Astrocyte (in vitro differentiated cells and primary cell): ENCODE measurements around the gene ZDHHC1. TPM values are rescaled to one million over a fixed set of nuclear protein-coding genes. Genes with fewer than 3 reads are reported as not detected.

Experiments used
- DNase-seq: peaks from one replicate; pipeline ENCODE4 v3.0.0-alpha.2; 2010; ENCODE audit warnings: low read depth
- FAIRE-seq: peaks from 2 replicates; lab custom pipeline; 2011; peaks lifted over from hg19 to GRCh38; lab: Jason Lieb, UNC
- H2AFZ ChIP-seq: 2 replicates; pipeline ENCODE4 v1.6.0; 2012; ENCODE audit warnings: low read depth, low read length, inconsistent platforms
- H3K27ac ChIP-seq: 2 replicates; pipeline ENCODE4 v1.5.1; 2011; ENCODE audit warnings: low read depth, low read length, inconsistent platforms
- H3K27me3 ChIP-seq: 2 replicates; pipeline ENCODE4 v1.6.0; 2011; ENCODE audit warnings: low read length, inconsistent platforms; ENCODE audit not compliant: insufficient read depth
- H3K36me3 ChIP-seq: 2 replicates; pipeline ENCODE4 v1.5.1; 2011; ENCODE audit warnings: low read length, inconsistent platforms; ENCODE audit not compliant: insufficient read depth
- H3K4me1 ChIP-seq: 2 replicates; pipeline ENCODE4 v1.5.1; 2011; ENCODE audit warnings: low read length, inconsistent platforms; ENCODE audit not compliant: insufficient read depth
- H3K4me2 ChIP-seq: 2 replicates; pipeline ENCODE4 v1.6.0; 2012; ENCODE audit warnings: low read length, inconsistent platforms
- H3K4me3 ChIP-seq: 2 replicates; pipeline ENCODE4 v1.5.1; 2011; ENCODE audit warnings: low read depth, mild to moderate bottlenecking, low read length, inconsistent platforms; ENCODE audit not compliant: insufficient read depth
- H3K79me2 ChIP-seq: 2 replicates; pipeline ENCODE4 v1.6.0; 2012; ENCODE audit warnings: mild to moderate bottlenecking, low read length, inconsistent platforms; ENCODE audit not compliant: insufficient read depth
- H3K9ac ChIP-seq: 2 replicates; pipeline ENCODE4 v1.6.0; 2012; ENCODE audit warnings: mild to moderate bottlenecking, low read length, inconsistent platforms
- H3K9me3 ChIP-seq: 2 replicates; pipeline ENCODE4 v1.5.1; 2012; ENCODE audit warnings: low read depth, mild to moderate bottlenecking, low read length, inconsistent platforms; ENCODE audit not compliant: insufficient read depth
- H4K20me1 ChIP-seq: 2 replicates; pipeline ENCODE4 v1.6.0; 2012; ENCODE audit warnings: low read length, inconsistent platforms; ENCODE audit not compliant: insufficient read depth
- H3K27ac Mint-ChIP-seq: one replicate; pipeline ENCODE4 v1.8.0; 2021; ENCODE audit warnings: mild to moderate bottlenecking, mixed read lengths; ENCODE audit not compliant: unreplicated experiment
- H3K27me3 Mint-ChIP-seq: one replicate; pipeline ENCODE4 v1.8.0; 2021; ENCODE audit warnings: low read depth, mixed read lengths; ENCODE audit not compliant: unreplicated experiment
- H3K36me3 Mint-ChIP-seq: one replicate; pipeline ENCODE4 v1.8.0; 2021; ENCODE audit warnings: low read depth, mixed read lengths; ENCODE audit not compliant: unreplicated experiment
- H3K4me1 Mint-ChIP-seq: one replicate; pipeline ENCODE4 v1.8.0; 2021; ENCODE audit warnings: low read depth, mixed read lengths; ENCODE audit not compliant: unreplicated experiment
- H3K4me3 Mint-ChIP-seq: one replicate; pipeline ENCODE4 v1.8.0; 2021; ENCODE audit warnings: mild to moderate bottlenecking, moderate library complexity, mixed read lengths; ENCODE audit not compliant: unreplicated experiment
- H3K9me3 Mint-ChIP-seq: one replicate; pipeline ENCODE4 v1.8.0; 2021; ENCODE audit warnings: mild to moderate bottlenecking, mixed read lengths; ENCODE audit not compliant: unreplicated experiment
- CTCF ChIP-seq: IDR thresholded peaks from 2 replicates; pipeline ENCODE4 v1.5.1; 2011; ENCODE audit warnings: low read depth, mild to moderate bottlenecking, inconsistent platforms, low read length, moderate library complexity; ENCODE audit not compliant: insufficient read depth
- EZH2 ChIP-seq: IDR thresholded peaks from 2 replicates; pipeline ENCODE4 v1.6.1; 2012; ENCODE audit warnings: mild to moderate bottlenecking, low read length, inconsistent platforms; ENCODE audit not compliant: insufficient read depth
- total RNA-seq: library from RNA; stranded (reverse); gene quantifications from 2 replicates; pipeline ENCODE4 v1.2.1, GENCODE V29; 2021

Gene ZDHHC1
- total RNA-seq, 1 donor from 2014 or later = 3.7 TPM

GRCh38 chr16:67405336-67405735 is 10.9 kb downstream of the ZDHHC1 start:
- FAIRE-seq = no peak

GRCh38 chr16:67404740-67405226 is 11.5 kb downstream of the ZDHHC1 start:
- H3K4me2 ChIP-seq = no peak overlapping the region
- H3K36me3 ChIP-seq = no peaks in the 10 kb centered on the region
- H3K9me3 ChIP-seq = no peaks in the 10 kb centered on the region
- peaks cover 27% of the 10 kb centered on the region for H3K27me3 Mint-ChIP-seq
- no peaks in the 10 kb centered on the region for H3K9me3 Mint-ChIP-seq
- H3K27me3 ChIP-seq = no peaks in the 10 kb centered on the region
- no peak overlapping the region for H3K4me3 ChIP-seq
- peaks cover 2% of the 10 kb centered on the region for H4K20me1 ChIP-seq
- H3K36me3 Mint-ChIP-seq = peaks cover 4% of the 10 kb centered on the region
- no peaks in the 10 kb centered on the region for H3K79me2 ChIP-seq
- H3K27ac ChIP-seq = no peak overlapping the region
- H3K27ac Mint-ChIP-seq = no peak overlapping the region
- no peak overlapping the region for H3K9ac ChIP-seq
- H3K4me3 Mint-ChIP-seq = no peak overlapping the region
- H3K4me1 ChIP-seq = peaks cover 21% of the 10 kb centered on the region
- TF ChIP-seq CTCF (no peak), EZH2 (no peak)
- peaks cover 11% of the 10 kb centered on the region for H3K4me1 Mint-ChIP-seq
- DNase-seq (no peak), FAIRE-seq (no peak)
- no peak overlapping the region for H2AFZ ChIP-seq

More at GRCh38 chr16:67405336-67405735, 10.9 kb downstream of the ZDHHC1 start:
- Histone ChIP-seq H3K27ac (no peak overlapping the region), H3K4me1 (peaks cover 21% of the 10 kb centered on the region), H3K9me3 (no peaks in the 10 kb centered on the region), H4K20me1 (no peaks in the 10 kb centered on the region), H3K9ac (no peak overlapping the region), H3K27me3 (no peaks in the 10 kb centered on the region), H3K36me3 (no peaks in the 10 kb centered on the region), H2AFZ (no peak overlapping the region), H3K79me2 (no peaks in the 10 kb centered on the region), H3K4me2 (no peak overlapping the region), H3K4me3 (no peak overlapping the region)
- TF ChIP-seq CTCF = no peak
- no peak for TF ChIP-seq EZH2
- Mint-ChIP-seq H3K36me3 (peaks cover 4% of the 10 kb centered on the region), H3K4me1 (peaks cover 11% of the 10 kb centered on the region), H3K27ac (no peak overlapping the region), H3K27me3 (peaks cover 27% of the 10 kb centered on the region), H3K4me3 (no peak overlapping the region), H3K9me3 (no peaks in the 10 kb centered on the region)
- no peak for DNase-seq

- Histone ChIP-seq H3K27ac (no peak overlapping the region), H3K27me3 (no peaks in the 10 kb centered on the region), H4K20me1 (peaks cover 4% of the 10 kb centered on the region), H3K9me3 (no peaks in the 10 kb centered on the region), H2AFZ (no peak overlapping the region), H3K79me2 (no peaks in the 10 kb centered on the region), H3K9ac (no peak overlapping the region), H3K4me2 (no peak overlapping the region), H3K36me3 (no peaks in the 10 kb centered on the region), H3K4me1 (peaks cover 23% of the 10 kb centered on the region), H3K4me3 (no peak overlapping the region)
- DNase-seq (no peak), FAIRE-seq (no peak)
- Mint-ChIP-seq H3K36me3 (peaks cover 4% of the 10 kb centered on the region), H3K9me3 (no peaks in the 10 kb centered on the region), H3K27me3 (peaks cover 27% of the 10 kb centered on the region), H3K4me3 (no peak overlapping the region), H3K4me1 (peaks cover 11% of the 10 kb centered on the region), H3K27ac (no peak overlapping the region)
- TF ChIP-seq EZH2 (no peak), CTCF (no peak)
Observed at GRCh38 chr16:67403976-67404555, 12.2 kb downstream of the ZDHHC1 start.
